ENCODE data around the gene F7. TPM values are rescaled to one million over a fixed set of nuclear protein-coding genes. Genes with fewer than 3 reads are reported as not detected.

The F7 gene
- polyA plus RNA-seq, 1 donor from 2014 or later = not detected

- Mint-ChIP-seq H3K4me1 (peaks cover 0 to 12% (median 10%) of the 10 kb centered on the region in 3 donors), H3K9me3 (peaks cover 0 to 5% (median 4%) of the 10 kb centered on the region in 3 donors), H3K27ac (peak overlapping the region; percentile 80 to 96 (median 92)), H3K27me3 (peaks cover 5% of the 10 kb centered on the region), H3K4me3 (peak overlapping the region; percentile 57 to 89 (median 80)), H3K36me3 (peaks cover 4% of the 10 kb centered on the region)
Measured at GRCh38 chr13:113151745-113152690, 46.4 kb downstream of the F7 start.

GRCh38 chr13:113152691-113152983 lies 47.0 kb downstream of the F7 start:
- H3K4me1 Mint-ChIP-seq = peaks cover 4 to 12% (median 10%) of the 10 kb centered on the region in 3 donors
- peaks cover 0 to 6% (median 5%) of the 10 kb centered on the region in 3 donors for H3K9me3 Mint-ChIP-seq
- peaks cover 11% of the 10 kb centered on the region for H3K27me3 Mint-ChIP-seq
- peak overlapping the region; percentile 75 to 89 (median 83) for H3K4me3 Mint-ChIP-seq
- H3K36me3 Mint-ChIP-seq = peaks cover 4% of the 10 kb centered on the region
- H3K27ac Mint-ChIP-seq = peak overlapping the region; percentile 80 to 96 (median 92)

- H3K36me3 Mint-ChIP-seq = peaks cover 4% of the 10 kb centered on the region
- H3K4me1 Mint-ChIP-seq = peaks cover 5 to 12% (median 10%) of the 10 kb centered on the region in 3 donors
- H3K27me3 Mint-ChIP-seq = peaks cover 12% of the 10 kb centered on the region
- H3K27ac Mint-ChIP-seq = peak overlapping the region; percentile 80 to 96 (median 92)
- peaks cover 0 to 6% (median 5%) of the 10 kb centered on the region in 3 donors for H3K9me3 Mint-ChIP-seq
- H3K4me3 Mint-ChIP-seq = peak overlapping the region; percentile 81 to 94 (median 91)
Measured at GRCh38 chr13:113152984-113153809, 47.6 kb downstream of the F7 start.

- peaks cover 4% of the 10 kb centered on the region for H3K36me3 Mint-ChIP-seq
- H3K27me3 Mint-ChIP-seq = peaks cover 15% of the 10 kb centered on the region
- peaks cover 0 to 6% (median 5%) of the 10 kb centered on the region in 3 donors for H3K9me3 Mint-ChIP-seq
- H3K4me3 Mint-ChIP-seq = peak overlapping the region; percentile 78 to 94 (median 91)
- H3K27ac Mint-ChIP-seq = peak overlapping the region; percentile 90 to 96 (median 93)
- peaks cover 5 to 12% (median 10%) of the 10 kb centered on the region in 3 donors for H3K4me1 Mint-ChIP-seq
Measured at GRCh38 chr13:113153810-113154748, 48.5 kb downstream of the F7 start.

GRCh38 chr13:113155201-113155600 lies 49.6 kb downstream of the F7 start:
- peaks cover 4% of the 10 kb centered on the region for H3K36me3 Mint-ChIP-seq
- H3K9me3 Mint-ChIP-seq = peaks cover 0 to 6% (median 5%) of the 10 kb centered on the region in 3 donors
- peak overlapping the region; percentile 7 to 90 (median 76) for H3K27ac Mint-ChIP-seq

GRCh38 chr13:113155982-113156655 lies 50.5 kb downstream of the F7 start:
- Mint-ChIP-seq H3K9me3 (peaks cover 0 to 6% (median 5%) of the 10 kb centered on the region in 3 donors), H3K4me1 (peaks cover 5 to 12% (median 10%) of the 10 kb centered on the region in 3 donors), H3K27me3 (peaks cover 14% of the 10 kb centered on the region), H3K4me3 (peak overlapping the region in 1 of 4 donors; percentile 61), H3K27ac (peak overlapping the region in 1 of 3 donors; percentile 90), H3K36me3 (peaks cover 4% of the 10 kb centered on the region)

More at GRCh38 chr13:113155201-113155600, 49.6 kb downstream of the F7 start:
- Mint-ChIP-seq H3K27me3 (peaks cover 14% of the 10 kb centered on the region), H3K4me1 (peaks cover 5 to 12% (median 10%) of the 10 kb centered on the region in 3 donors), H3K4me3 (peak overlapping the region in 2 of 4 donors; percentile 61 to 94)

- peaks cover 5 to 8% (median 6%) of the 10 kb centered on the region in 3 donors for H3K4me1 Mint-ChIP-seq
- peaks cover 4% of the 10 kb centered on the region for H3K36me3 Mint-ChIP-seq
- H3K27me3 Mint-ChIP-seq = peaks cover 16% of the 10 kb centered on the region
- H3K9me3 Mint-ChIP-seq = peaks cover 0 to 6% (median 5%) of the 10 kb centered on the region in 3 donors
- H3K4me3 Mint-ChIP-seq = peak overlapping the region in 1 of 4 donors; percentile 68
- H3K27ac Mint-ChIP-seq = peak overlapping the region in 2 of 3 donors; percentile 65 to 90
Measured at GRCh38 chr13:113157206-113157928, 51.8 kb downstream of the F7 start.

- H3K27ac Mint-ChIP-seq = peak within 1 kb of the TSS in 2 of 3 donors; percentile 65 to 90
- H3K36me3 Mint-ChIP-seq = peaks cover 4% of the 10 kb centered on the region
- peaks cover 14% of the 10 kb centered on the region for H3K27me3 Mint-ChIP-seq
- H3K4me1 Mint-ChIP-seq = peaks cover 3 to 5% (median 4%) of the 10 kb centered on the region in 3 donors
- H3K9me3 Mint-ChIP-seq = peaks cover 0 to 5% (median 2%) of the 10 kb centered on the region in 3 donors
- peak within 1 kb of the TSS in 2 of 4 donors; percentile 17 to 68 for H3K4me3 Mint-ChIP-seq
Measured at GRCh38 chr13:113157929-113158747, 52.5 kb downstream of the F7 start, which contains the start of gene PROZ. TSS of gene PROZ (plus strand) at chr13:113158648. CDS start at chr13:113158661, 13 bp downstream.

GRCh38 chr13:113158946-113159345 lies 53.4 kb downstream of the F7 start:
- peaks cover 14% of the 10 kb centered on the region for H3K27me3 Mint-ChIP-seq
- peaks cover 4% of the 10 kb centered on the region for H3K36me3 Mint-ChIP-seq
- peaks cover 0 to 5% (median 2%) of the 10 kb centered on the region in 3 donors for H3K9me3 Mint-ChIP-seq
- H3K27ac Mint-ChIP-seq = no peak overlapping the region
- peak overlapping the region in 1 of 4 donors; percentile 17 for H3K4me3 Mint-ChIP-seq
- H3K4me1 Mint-ChIP-seq = peaks cover 2 to 5% (median 5%) of the 10 kb centered on the region in 3 donors

- peaks cover 14% of the 10 kb centered on the region for H3K27me3 Mint-ChIP-seq
- peaks cover 4% of the 10 kb centered on the region for H3K36me3 Mint-ChIP-seq
- H3K9me3 Mint-ChIP-seq = peaks cover 0 to 5% (median 2%) of the 10 kb centered on the region in 3 donors
- H3K4me1 Mint-ChIP-seq = peaks cover 0 to 5% (median 5%) of the 10 kb centered on the region in 3 donors
- peak overlapping the region in 1 of 3 donors; percentile 15 for H3K27ac Mint-ChIP-seq
- H3K4me3 Mint-ChIP-seq = peak overlapping the region in 2 of 4 donors; percentile 10 to 52
Measured at GRCh38 chr13:113159701-113160100, 54.1 kb downstream of the F7 start.

- Mint-ChIP-seq H3K4me3 (peak overlapping the region in 1 of 4 donors; percentile 84), H3K4me1 (peaks cover 2 to 5% (median 3%) of the 10 kb centered on the region in 3 donors)
Measured at GRCh38 chr13:113160983-113161382, 55.4 kb downstream of the F7 start.

GRCh38 chr13:113161433-113161832 lies 55.8 kb downstream of the F7 start:
- Mint-ChIP-seq H3K4me3 (peak overlapping the region in 2 of 4 donors; percentile 45 to 84), H3K27me3 (peaks cover 14% of the 10 kb centered on the region), H3K27ac (no peak overlapping the region), H3K9me3 (peaks cover 0 to 2% (median 0%) of the 10 kb centered on the region in 3 donors), H3K4me1 (peaks cover 2 to 5% (median 3%) of the 10 kb centered on the region in 3 donors), H3K36me3 (no peaks in the 10 kb centered on the region)

More at GRCh38 chr13:113160983-113161382, 55.4 kb downstream of the F7 start:
- peaks cover 0 to 2% (median 0%) of the 10 kb centered on the region in 3 donors for H3K9me3 Mint-ChIP-seq
- no peaks in the 10 kb centered on the region for H3K36me3 Mint-ChIP-seq
- H3K27me3 Mint-ChIP-seq = peaks cover 14% of the 10 kb centered on the region
- H3K27ac Mint-ChIP-seq = no peak overlapping the region

All from IgD-negative memory B cell (primary cell).